ENCODE data around the gene GOPC.

GRCh38 chr6:117550618-117551242 lies 51.6 kb downstream of the GOPC start:
- TF ChIP-seq GATA2 (IDR thresholded peaks at IDR 0.05; ENCODE audit: low read depth, low read length) (no peak), GATA3 (IDR thresholded peaks at IDR 0.05; ENCODE audit: low read depth, low read length) (no peak)
